GM18517 (cell line): ENCODE data around the gene VWA5B2.

Source experiments
- ATAC-seq: cut with Tn5 transposase; IDR thresholded peaks from one replicate; pipeline ENCODE4 v1.9.1; 2021; ENCODE audit warnings: mild to moderate bottlenecking, moderate library complexity; ENCODE audit not compliant: unreplicated experiment

VWA5B2 gene

GRCh38 chr3:184229394-184230080 lies at the start of gene VWA5B2:
VWA5B2 (plus strand) TSS chr3:184229585; CDS start chr3:184230529, 944 bp downstream.
- ATAC-seq, result peak; percentile 55

DNA sequence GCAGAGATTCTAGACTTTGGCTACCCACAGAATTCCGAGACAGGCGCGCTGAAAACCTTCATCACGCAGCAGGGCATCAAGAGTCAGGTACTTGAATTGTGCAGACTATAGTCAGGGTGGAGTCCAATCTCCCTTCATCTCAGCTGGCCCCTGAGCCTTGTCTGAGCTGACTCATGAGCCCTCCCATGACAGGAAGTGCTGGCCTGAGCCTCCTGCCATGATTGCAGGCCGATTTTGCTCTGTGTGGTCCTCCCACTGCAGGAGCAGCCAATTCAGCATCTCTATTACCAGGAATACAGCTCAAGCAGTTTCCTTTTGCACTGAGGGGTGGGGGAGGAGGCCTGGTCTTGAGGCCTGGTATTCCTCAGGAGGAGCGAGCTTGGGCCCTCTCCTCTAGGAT lies 49.2 kb upstream of the VWA5B2 start:
- ATAC-seq, result no peak

DNA sequence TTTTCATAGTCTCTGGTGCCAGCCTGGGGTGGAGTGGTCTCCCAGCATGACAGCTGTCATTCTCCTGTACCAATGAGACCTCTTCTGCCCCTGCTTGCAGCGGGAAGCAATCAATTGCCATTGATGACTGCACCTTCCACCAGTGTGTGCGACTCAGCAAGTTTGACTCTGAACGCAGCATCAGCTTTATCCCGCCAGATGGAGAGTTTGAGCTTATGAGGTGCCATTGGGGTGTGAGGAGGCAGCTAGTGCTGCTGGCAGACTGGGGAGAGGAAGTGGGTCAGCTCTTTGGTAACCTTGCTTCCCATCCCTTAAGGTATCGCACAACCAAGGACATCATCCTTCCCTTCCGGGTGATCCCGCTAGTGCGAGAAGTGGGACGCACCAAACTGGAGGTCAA lies 47.8 kb upstream of the VWA5B2 start:
- ATAC-seq, result no peak

- no peak for ATAC-seq
Observed at GRCh38 chr3:184183679-184184078, 45.7 kb upstream of the VWA5B2 start.

GRCh38 chr3:184184546-184185230 lies 44.7 kb upstream of the VWA5B2 start:
- no peak for ATAC-seq

DNA sequence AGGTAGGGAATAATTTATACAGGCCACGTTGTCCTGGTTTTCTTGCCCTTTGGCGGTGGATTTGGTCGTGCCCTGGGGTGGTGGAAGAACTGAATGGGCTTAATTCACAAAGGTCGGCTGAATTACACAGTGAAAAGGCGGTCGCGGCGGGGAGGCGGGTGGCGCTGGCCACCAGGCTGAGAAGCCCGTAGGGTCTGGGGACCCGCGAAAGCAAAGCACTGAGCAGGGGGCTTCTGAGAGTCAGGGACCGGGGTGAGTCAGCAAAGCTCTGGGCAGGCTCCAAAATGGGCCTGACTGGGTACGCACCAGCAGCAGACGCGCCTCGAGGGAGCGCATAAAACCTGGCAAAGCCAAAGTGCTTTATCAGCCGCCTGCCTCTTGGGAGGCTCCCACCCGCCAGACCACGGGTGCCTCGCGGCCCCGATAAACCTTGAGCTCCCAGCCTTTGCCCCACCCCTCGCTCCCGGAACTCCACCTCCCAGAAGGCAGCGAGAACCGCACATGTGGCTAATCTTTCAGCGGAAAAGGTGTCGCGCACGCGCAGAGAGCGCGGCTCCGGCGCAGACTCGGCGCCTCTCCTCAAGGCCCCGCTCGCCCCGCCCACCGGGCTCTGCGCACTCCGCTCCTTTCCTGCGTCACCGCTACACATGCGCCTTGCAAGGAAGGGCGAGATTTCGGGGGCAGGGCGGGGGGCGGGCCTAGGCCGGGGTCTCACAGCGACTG lies 43.8 kb upstream of the VWA5B2 start:
- peak; percentile 92 for ATAC-seq

- no peak for ATAC-seq
Observed at GRCh38 chr3:184186184-184186901, 43.0 kb upstream of the VWA5B2 start, which contains the start of gene ABCF3. ABCF3 (plus strand) TSS chr3:184186199; CDS start chr3:184186208, 9 bp downstream.

GRCh38 chr3:184186902-184187207 lies 42.5 kb upstream of the VWA5B2 start:
- ATAC-seq, result no peak

- ATAC-seq, result no peak
Observed at GRCh38 chr3:184188080-184188479, 41.3 kb upstream of the VWA5B2 start.

GRCh38 chr3:184189421-184189820 lies 40.0 kb upstream of the VWA5B2 start:
- ATAC-seq, result no peak

DNA sequence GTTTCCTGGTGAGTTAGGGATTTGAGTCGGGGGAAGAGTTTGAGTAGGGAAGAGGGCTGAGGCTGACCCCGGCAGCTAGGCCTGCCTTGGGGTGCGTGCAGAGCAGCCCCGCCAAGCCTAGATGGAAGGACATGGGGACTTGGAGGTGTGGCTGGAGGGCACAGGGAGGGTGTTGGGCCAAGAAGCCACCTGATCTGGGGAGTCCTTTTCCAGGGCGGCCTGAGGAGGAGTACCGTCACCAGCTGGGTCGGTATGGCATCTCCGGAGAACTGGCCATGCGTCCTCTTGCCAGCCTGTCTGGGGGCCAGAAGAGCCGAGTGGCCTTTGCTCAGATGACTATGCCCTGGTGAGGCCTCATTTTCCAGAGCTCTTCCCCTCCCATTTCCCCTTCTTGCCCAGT lies 36.5 kb upstream of the VWA5B2 start:
- ATAC-seq, result no peak

DNA sequence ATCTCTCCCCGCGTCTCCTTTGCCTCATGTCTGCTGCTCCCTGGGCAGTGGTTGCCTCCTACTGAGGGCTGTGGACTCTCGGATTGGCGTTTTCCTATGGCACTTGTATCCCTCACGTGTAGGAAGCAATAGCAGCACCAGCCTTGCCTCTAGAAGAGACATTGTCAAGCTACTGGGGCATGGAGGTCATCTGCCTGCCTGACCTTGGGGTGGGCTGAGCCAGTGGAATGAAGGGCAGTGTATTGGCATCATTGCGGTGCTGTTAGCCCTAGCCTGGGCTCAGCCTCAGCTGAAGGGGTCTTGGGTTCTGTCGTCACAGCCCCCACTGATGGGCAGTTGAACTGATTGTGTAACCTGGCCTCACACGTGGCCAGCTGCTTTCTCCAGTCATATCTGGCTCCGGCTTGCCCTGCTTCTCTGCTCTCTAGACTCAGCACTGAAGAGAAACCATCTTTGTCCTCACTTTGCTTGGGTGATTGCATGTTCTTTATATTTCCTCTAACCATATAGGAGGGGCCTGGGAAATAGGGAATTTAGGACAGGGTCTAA lies 35.3 kb upstream of the VWA5B2 start:
- ATAC-seq, result no peak

GRCh38 chr3:184196536-184196935 lies 32.8 kb upstream of the VWA5B2 start:
- no peak for ATAC-seq

- ATAC-seq, result no peak
Observed at GRCh38 chr3:184198509-184198908, 30.9 kb upstream of the VWA5B2 start.

- no peak for ATAC-seq
Observed at GRCh38 chr3:184200825-184201224, 28.6 kb upstream of the VWA5B2 start.

DNA sequence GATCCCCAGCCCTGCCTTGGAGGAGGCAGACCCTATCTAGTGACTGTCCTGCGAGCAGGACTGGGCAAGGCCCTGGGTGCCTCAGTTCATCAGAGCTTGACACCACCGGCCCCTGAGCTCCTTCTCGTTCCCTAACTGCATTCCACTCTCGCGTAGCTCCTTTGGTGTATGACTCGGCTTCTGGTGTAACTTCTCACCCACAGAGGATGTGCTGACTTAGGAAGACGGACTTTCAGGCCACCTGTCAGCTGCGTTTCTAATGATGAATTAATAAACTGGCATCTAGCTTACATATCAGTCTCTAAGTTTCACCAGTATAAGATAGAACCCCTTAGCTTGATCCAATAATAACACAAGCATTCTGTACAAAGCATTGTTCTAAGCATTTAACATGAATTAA lies 25.9 kb upstream of the VWA5B2 start:
- no peak for ATAC-seq

DNA sequence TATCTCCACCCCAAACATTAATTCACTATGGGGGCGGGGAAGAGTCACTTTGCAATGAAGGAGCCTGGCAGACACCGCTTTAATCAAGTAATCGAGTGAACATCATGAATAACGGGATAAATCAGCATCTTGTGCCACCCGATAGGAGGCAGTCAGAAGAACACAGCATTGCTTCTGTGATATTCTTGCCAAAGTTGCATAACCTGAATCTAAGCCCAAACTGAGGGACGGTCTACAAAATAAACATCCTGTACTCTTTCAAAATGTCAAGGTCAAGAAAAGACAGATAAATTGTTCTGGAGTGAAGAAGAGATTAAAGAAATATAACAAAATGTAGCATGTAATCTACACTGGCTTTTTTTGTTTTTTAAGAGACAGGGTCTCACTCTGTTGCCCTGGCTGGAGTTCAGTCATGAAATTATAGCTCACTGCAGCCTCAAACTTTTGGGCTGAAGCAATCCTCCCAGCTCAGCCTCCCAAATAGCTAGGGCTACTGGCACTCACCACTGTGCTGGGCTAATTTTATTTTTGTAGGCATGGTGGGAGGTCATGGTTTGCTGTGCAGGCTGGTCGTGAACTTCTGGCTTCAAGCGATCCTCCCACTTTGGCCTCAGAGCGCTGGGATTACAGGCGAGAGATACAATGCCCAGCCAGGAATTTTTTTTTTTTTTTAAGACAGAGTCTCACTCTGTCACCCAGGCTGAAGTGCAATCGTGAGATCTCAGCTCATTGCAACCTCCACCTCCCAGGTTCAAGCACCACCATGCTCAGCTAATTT lies 20.1 kb upstream of the VWA5B2 start:
- no peak for ATAC-seq

DNA sequence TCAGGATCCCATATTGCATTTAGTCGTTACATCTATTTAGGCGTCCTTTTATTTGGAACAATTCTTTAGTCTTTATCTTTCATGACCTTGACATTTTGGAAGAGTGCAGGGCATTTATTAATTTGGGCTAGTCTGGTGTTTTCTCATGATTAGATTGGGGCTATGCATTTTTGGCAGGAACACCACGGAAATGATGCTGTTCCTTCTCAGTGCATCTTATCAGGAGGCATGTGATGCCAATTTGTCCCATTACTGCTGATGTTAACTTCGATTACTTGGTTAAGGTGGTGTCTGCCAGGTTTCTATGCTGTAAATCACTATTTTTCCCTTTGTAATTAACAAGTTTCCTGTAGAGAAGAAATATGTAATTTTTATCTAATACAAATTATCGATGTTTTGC lies 18.1 kb upstream of the VWA5B2 start:
- no peak for ATAC-seq

GRCh38 chr3:184211718-184212117 lies 17.7 kb upstream of the VWA5B2 start:
- no peak for ATAC-seq

GRCh38 chr3:184218814-184219213 lies 10.6 kb upstream of the VWA5B2 start:
- no peak for ATAC-seq
